Measurements from ENCODE around the gene MUTYH. TPM values are rescaled to one million over a fixed set of nuclear protein-coding genes. Genes with fewer than 3 reads are reported as not detected.

MUTYH gene
- total RNA-seq, 4 donors from 2014 or later, result 15.3 to 22.6 (median 18.0) TPM

- no peak for ATAC-seq
- Histone ChIP-seq H3K27ac (no peak overlapping the region), H3K9me3 (no peaks in the 10 kb centered on the region), H3K36me3 (peaks cover 0 to 32% of the 10 kb centered on the region in 2 donors), H3K4me1 (peaks cover 0 to 44% (median 9%) of the 10 kb centered on the region in 3 donors), H3K27me3 (no peaks in the 10 kb centered on the region), H3K4me3 (no peak overlapping the region)
- 97 to 98% methylated on average over 3 of the region's 3 CpGs for WGBS, 2 donors (ENCODE audit: low coverage in 1 of 2)
- TF ChIP-seq CTCF (IDR thresholded peaks at IDR 0.05), result no peak
- no peak for TF ChIP-seq POLR2AphosphoS5 (IDR thresholded peaks at IDR 0.05)
- no peak for TF ChIP-seq POLR2A (IDR thresholded peaks at IDR 0.05)
- no peak for TF ChIP-seq EP300 (IDR thresholded peaks at IDR 0.05)
Observed at GRCh38 chr1:45337630-45338325, 2.5 kb downstream of the MUTYH start.

GRCh38 chr1:45335855-45336324 is 4.3 kb downstream of the MUTYH start:
- Histone ChIP-seq H3K4me1 (peaks cover 0 to 25% (median 2%) of the 10 kb centered on the region in 3 donors), H3K27ac (no peak overlapping the region), H3K27me3 (no peaks in the 10 kb centered on the region), H3K36me3 (peaks cover 0 to 39% of the 10 kb centered on the region in 2 donors), H3K9me3 (no peaks in the 10 kb centered on the region), H3K4me3 (no peak overlapping the region)
- 84 to 89% methylated on average over 3 to 4 of the region's 4 CpGs for WGBS, 2 donors (ENCODE audit: low coverage in 1 of 2)
- no peak for ATAC-seq
- TF ChIP-seq EP300 (IDR thresholded peaks at IDR 0.05) (no peak), POLR2A (IDR thresholded peaks at IDR 0.05) (no peak), POLR2AphosphoS5 (IDR thresholded peaks at IDR 0.05) (no peak), CTCF (IDR thresholded peaks at IDR 0.05) (no peak)

- Histone ChIP-seq H3K9me3 (no peaks in the 10 kb centered on the region), H3K27me3 (no peaks in the 10 kb centered on the region), H3K36me3 (peaks cover 0 to 52% of the 10 kb centered on the region in 2 donors), H3K27ac (no peak overlapping the region), H3K4me3 (no peak overlapping the region), H3K4me1 (peaks cover 0 to 20% (median 0%) of the 10 kb centered on the region in 3 donors)
- ATAC-seq, result no peak
- TF ChIP-seq EP300 (IDR thresholded peaks at IDR 0.05) (no peak), POLR2A (IDR thresholded peaks at IDR 0.05) (no peak), CTCF (IDR thresholded peaks at IDR 0.05) (no peak), POLR2AphosphoS5 (IDR thresholded peaks at IDR 0.05) (no peak)
- whole genome bisulfite sequencing, 2 donors (ENCODE audit: low coverage in 1 of 2), result 65 to 78% methylated on average over 6 of the region's 9 CpGs
Observed at GRCh38 chr1:45334308-45335245, 5.7 kb downstream of the MUTYH start.

GRCh38 chr1:45332346-45332720 is 7.9 kb downstream of the MUTYH start:
- no peak for ATAC-seq
- Histone ChIP-seq H3K4me1 (peaks cover 0 to 15% (median 2%) of the 10 kb centered on the region in 3 donors), H3K9me3 (no peaks in the 10 kb centered on the region), H3K4me3 (no peak overlapping the region), H3K27ac (no peak overlapping the region), H3K36me3 (peaks cover 0 to 63% of the 10 kb centered on the region in 2 donors), H3K27me3 (no peaks in the 10 kb centered on the region)
- no peak for TF ChIP-seq EP300 (IDR thresholded peaks at IDR 0.05)
- TF ChIP-seq POLR2AphosphoS5 (IDR thresholded peaks at IDR 0.05), result no peak
- TF ChIP-seq POLR2A (IDR thresholded peaks at IDR 0.05), result no peak
- no peak for TF ChIP-seq CTCF (IDR thresholded peaks at IDR 0.05)
- WGBS, 2 donors (ENCODE audit: low coverage in 1 of 2), result 93% methylated on average over 3 of the region's 10 CpGs; no CpG with 5 or more reads in 1 of the 2 donors

Data from gastroesophageal sphincter (tissue), 4 donors.